T-cell (primary cell): Measurements from ENCODE around the gene FBXL4. TPM values are rescaled to one million over a fixed set of nuclear protein-coding genes. Genes with fewer than 3 reads are reported as not detected.

Experiments
- ATAC-seq, 4 experiments: fragments of 200-7000 bp in 3 of 4; fragments of 150-1000 bp in 1 of 4; cut with Tn5 transposase; replicated peaks in 1 of 4; 1 replicate in 3 of 4; 2 replicates in 1 of 4; pipeline ENCODE4 v1.10.0; 2021; ENCODE audit warnings: moderate library complexity in 3 of 4, mild to moderate bottlenecking in 2 of 4, moderate number of reproducible peaks in 1 of 4
- CTCF ChIA-PET, 2 donors: fragments of 300-600 bp; sonication (Branson Sonifier 250); formaldehyde crosslinking; loops; one replicate each; lab custom pipeline; 2022; ENCODE audit warnings: antibody characterized with exemption in 2 of 2; lab: Charles Lee
- POLR2A ChIA-PET, 2 donors: fragments of 300-600 bp; sonication (Branson Sonifier 250); formaldehyde crosslinking; loops; one replicate each; lab custom pipeline; 2022; ENCODE audit warnings: antibody characterized with exemption in 2 of 2; lab: Charles Lee
- DNase-seq, 35 experiments: peaks; one replicate each; pipeline versions ENCODE4 v3.0.0 to v3.0.0-alpha.2; 2013 to 2023
- H3K27ac ChIP-seq: one replicate; pipeline ENCODE4 v1.5.1; 2013; ENCODE audit warnings: low read length
- H3K27me3 ChIP-seq, 2 experiments: replicated peaks in 1 of 2; 1 replicate in 1 of 2; 2 replicates in 1 of 2; pipeline versions ENCODE4 v1.6.1 to v1.7.0; 2013; ENCODE audit warnings: low read length in 1 of 2, mixed read lengths in 1 of 2; ENCODE audit not compliant: control insufficient read depth in 2 of 2, insufficient read depth in 2 of 2; ENCODE audit errors: extremely low read depth in 1 of 2
- H3K36me3 ChIP-seq, 2 donors: 1 replicate in 1 of 2; 2 replicates in 1 of 2; pipeline versions ENCODE4 v1.6.1 to v1.7.0; 2013; ENCODE audit warnings: low read length in 1 of 2; ENCODE audit not compliant: control insufficient read depth in 2 of 2, insufficient read depth in 1 of 2; ENCODE audit errors: extremely low read depth in 1 of 2
- H3K4me1 ChIP-seq, 2 experiments: 1 replicate in 1 of 2; 2 replicates in 1 of 2; pipeline versions ENCODE4 v1.6.1 to v1.7.0; 2013; ENCODE audit warnings: low read length in 2 of 2, mixed read lengths in 1 of 2; ENCODE audit not compliant: insufficient read depth in 2 of 2, control insufficient read depth in 1 of 2; ENCODE audit errors: extremely low read depth in 1 of 2
- H3K4me3 ChIP-seq, 2 donors: 1 replicate in 1 of 2; 2 replicates in 1 of 2; pipeline versions ENCODE4 v1.5.1 to v1.7.0; 2013; ENCODE audit warnings: mild to moderate bottlenecking in 2 of 2, low read length in 1 of 2, moderate library complexity in 1 of 2; ENCODE audit not compliant: control insufficient read depth in 1 of 2; ENCODE audit errors: extremely low read depth in 1 of 2
- H3K9me3 ChIP-seq: 2 replicates; pipeline ENCODE4 v1.7.0; 2013
- H3K27ac Mint-ChIP-seq, 2 donors: one replicate each; pipeline ENCODE4 v1.8.0; 2020 to 2021; ENCODE audit warnings: mild to moderate bottlenecking in 2 of 2, mixed read lengths in 2 of 2
- H3K27me3 Mint-ChIP-seq, 2 donors: one replicate each; pipeline ENCODE4 v1.8.0; 2021 to 2022; ENCODE audit warnings: mixed read lengths in 2 of 2
- H3K36me3 Mint-ChIP-seq: one replicate; pipeline ENCODE4 v1.8.0; 2021; ENCODE audit warnings: mixed read lengths
- H3K4me1 Mint-ChIP-seq, 3 donors: one replicate each; pipeline ENCODE4 v1.8.0; 2020 to 2022; ENCODE audit warnings: mixed read lengths in 3 of 3, mild to moderate bottlenecking in 1 of 3
- H3K4me3 Mint-ChIP-seq, 3 donors: one replicate each; pipeline ENCODE4 v1.8.0; 2020 to 2022; ENCODE audit warnings: mild to moderate bottlenecking in 3 of 3, mixed read lengths in 3 of 3, moderate library complexity in 3 of 3
- H3K9me3 Mint-ChIP-seq, 3 donors: one replicate each; pipeline ENCODE4 v1.8.0; 2020 to 2022; ENCODE audit warnings: mixed read lengths in 3 of 3
- WGBS: methylation state at CpG from one replicate; pipeline ENCODE4 v1.1.5; 2013; ENCODE audit warnings: missing lambda C conversion rate; ENCODE audit not compliant: insufficient coverage; 5-methylcytosine and 5-hydroxymethylcytosine counted together
- total RNA-seq, 35 experiments: library from RNA in 6 of 35; stranded (reverse) in 6 of 35; fragments of 120-200 nt in 1 of 35; gene quantifications; one replicate each; pipeline versions ENCODE4 v1.2.1 to v1.2.4 and lab custom pipeline; 2013 to 2026

FBXL4 gene
- total RNA-seq, 5 donors from 2014 or later (not counting 1 experiment from before 2014, with no cell fraction given), result 13.4 to 19.5 (median 15.9) TPM

DNA sequence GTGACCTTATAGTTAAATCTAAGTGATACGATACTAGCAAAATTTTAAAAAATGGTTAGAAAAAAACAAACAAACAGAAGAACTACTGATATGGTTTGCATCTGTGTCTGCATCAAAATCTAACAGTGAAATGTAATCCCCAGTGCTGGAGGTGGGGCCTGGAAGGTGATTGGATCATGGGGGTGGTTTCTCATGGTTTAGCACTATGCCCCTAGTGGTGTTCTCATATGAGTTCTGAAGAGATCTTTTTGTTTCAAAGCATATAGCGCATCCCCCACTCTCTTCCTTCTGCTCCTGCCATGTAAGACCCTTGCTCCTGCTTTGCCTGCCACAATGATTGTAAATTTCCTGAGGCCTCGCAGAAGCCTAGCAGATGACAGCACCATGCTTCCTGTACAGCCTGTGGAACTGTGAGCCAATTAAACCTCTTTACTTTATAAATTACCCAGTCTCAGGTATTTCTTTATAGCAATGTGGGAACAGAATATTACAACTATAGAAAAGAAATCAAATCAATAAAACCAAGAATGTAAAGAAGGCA lies 5.4 kb downstream of the FBXL4 start:
- POLR2A ChIA-PET, result no interaction called here
- no peak for ATAC-seq
- Histone ChIP-seq H3K36me3 (no peaks in the 10 kb centered on the region), H3K9me3 (peaks cover 4% of the 10 kb centered on the region), H3K4me3 (no peak overlapping the region), H3K4me1 (peaks cover 6 to 7% of the 10 kb centered on the region in 2 experiments), H3K27ac (no peak overlapping the region), H3K27me3 (no peaks in the 10 kb centered on the region)
- Mint-ChIP-seq H3K27ac (no peak overlapping the region), H3K36me3 (peaks cover 52% of the 10 kb centered on the region), H3K4me1 (peaks cover 55 to 66% (median 64%) of the 10 kb centered on the region in 3 donors), H3K27me3 (no peaks in the 10 kb centered on the region), H3K9me3 (peaks cover 3 to 33% (median 22%) of the 10 kb centered on the region in 3 donors), H3K4me3 (no peak overlapping the region)
- no peak for DNase-seq
- CTCF ChIA-PET, result no interaction called here
- WGBS, result 100% methylated on average over 1 of the region's 3 CpGs

DNA sequence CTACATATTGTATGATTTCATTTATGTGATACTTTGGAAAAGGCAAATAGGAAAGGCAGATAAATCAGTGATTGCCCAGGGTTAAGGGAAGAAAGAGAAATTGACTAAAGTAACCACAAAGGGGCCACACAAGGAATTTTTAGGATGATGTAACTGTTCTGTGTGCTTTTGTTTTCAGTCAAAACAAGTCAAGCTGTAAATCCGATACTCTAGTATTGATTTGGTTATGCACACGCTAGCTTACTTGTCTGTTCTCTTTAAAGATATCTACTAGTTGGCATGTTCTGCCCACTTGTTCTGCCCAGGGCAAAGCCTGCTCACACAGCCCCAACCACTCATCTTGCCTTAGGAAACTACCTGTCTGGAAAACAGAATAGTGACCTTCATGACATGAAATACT lies 6.4 kb downstream of the FBXL4 start:
- Mint-ChIP-seq H3K9me3 (peaks cover 3 to 33% (median 22%) of the 10 kb centered on the region in 3 donors), H3K4me1 (peaks cover 46 to 64% (median 59%) of the 10 kb centered on the region in 3 donors)
- CTCF ChIA-PET, result no interaction called here

DNA sequence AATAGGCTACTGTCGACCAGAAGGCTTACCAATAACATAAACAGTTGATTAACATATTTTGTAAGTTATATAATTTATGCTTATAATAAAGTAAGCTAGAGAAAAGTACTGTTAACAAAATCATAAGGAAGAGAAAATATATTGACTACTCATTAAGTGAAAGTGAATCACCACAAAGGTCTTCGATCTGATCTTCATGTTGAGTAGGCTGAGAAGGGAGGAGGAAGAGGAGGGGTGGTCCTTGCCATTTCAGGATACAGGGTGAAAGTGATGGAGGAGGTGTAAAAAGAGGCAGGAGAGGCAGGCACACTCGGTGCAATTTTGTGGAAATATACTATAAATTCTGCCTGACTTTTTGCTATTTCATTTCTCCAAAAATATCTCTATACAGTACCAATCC lies 10.4 kb downstream of the FBXL4 start:
- peaks cover 68% of the 10 kb centered on the region for H3K36me3 Mint-ChIP-seq
- ATAC-seq, result no peak
- POLR2A ChIA-PET, result interaction anchor here (0.7 kb wide), 2 partner anchors 774 to 1497 kb away, joined by 3 to 4 read pairs; no protein-coding TSS in a partner anchor

More for the DNA sequence above, 6.4 kb downstream of the FBXL4 start:
- peaks cover 0 to 3% of the 10 kb centered on the region in 2 experiments for H3K4me1 ChIP-seq
- 80% methylated on average over 1 of the region's 2 CpGs for WGBS
- Mint-ChIP-seq H3K27ac (no peak overlapping the region), H3K36me3 (peaks cover 54% of the 10 kb centered on the region), H3K27me3 (no peaks in the 10 kb centered on the region), H3K4me3 (no peak overlapping the region)
- H3K9me3 ChIP-seq, result peaks cover 4% of the 10 kb centered on the region
- H3K27ac ChIP-seq, result no peak overlapping the region
- no peaks in the 10 kb centered on the region for H3K36me3 ChIP-seq
- DNase-seq, result no peak
- no peak for ATAC-seq
- H3K27me3 ChIP-seq, result no peaks in the 10 kb centered on the region
- POLR2A ChIA-PET, result interaction anchor here in 1 of 2 donors (0.6 kb wide), 1 partner anchor 247 kb away, joined by 3 read pairs; no protein-coding TSS in a partner anchor
- no peak overlapping the region for H3K4me3 ChIP-seq

DNA sequence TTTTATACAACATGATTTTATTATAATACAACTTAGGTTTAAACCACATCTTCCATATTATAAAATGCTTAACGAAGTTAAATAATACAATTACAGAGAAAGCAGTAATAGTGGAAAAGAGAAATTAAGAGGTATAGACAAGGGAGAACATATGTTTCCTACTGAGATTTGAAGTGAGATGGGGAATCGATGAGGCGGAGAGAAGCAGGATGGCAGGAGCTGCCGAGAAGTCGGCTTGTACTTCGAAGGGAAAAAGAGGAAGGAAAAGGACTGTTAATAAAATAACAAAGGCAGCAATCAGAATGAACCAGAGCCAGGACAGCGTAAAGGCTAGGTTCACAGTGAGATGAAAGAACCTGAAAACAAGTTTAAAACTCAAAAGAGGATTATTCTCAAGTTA lies 15.4 kb downstream of the FBXL4 start:
- CTCF ChIA-PET, result interaction anchor here in 1 of 2 donors (0.6 kb wide), 1 partner anchor 1680 kb away, joined by 3 read pairs; no protein-coding TSS in a partner anchor
- H3K4me1 Mint-ChIP-seq, result peaks cover 60 to 66% (median 65%) of the 10 kb centered on the region in 3 donors
- peak overlapping the region in 1 of 3 donors; percentile 15 for H3K4me3 Mint-ChIP-seq

More for the DNA sequence above, 10.4 kb downstream of the FBXL4 start:
- Histone ChIP-seq H3K9me3 (peaks cover 4% of the 10 kb centered on the region), H3K27ac (no peak overlapping the region), H3K4me1 (peaks cover 0 to 2% of the 10 kb centered on the region in 2 experiments), H3K36me3 (peaks cover 0 to 5% of the 10 kb centered on the region in 2 donors), H3K27me3 (no peaks in the 10 kb centered on the region), H3K4me3 (no peak overlapping the region)
- Mint-ChIP-seq H3K4me3 (no peak overlapping the region), H3K27ac (no peak overlapping the region), H3K4me1 (peaks cover 49 to 63% (median 63%) of the 10 kb centered on the region in 3 donors), H3K9me3 (peaks cover 3 to 27% (median 17%) of the 10 kb centered on the region in 3 donors), H3K27me3 (no peaks in the 10 kb centered on the region)
- CTCF ChIA-PET, result interaction anchor here in 1 of 2 donors (0.6 kb wide), 1 partner anchor 14 kb away, joined by 3 read pairs; no protein-coding TSS in a partner anchor
- WGBS, result 50% methylated on average over 1 of the region's 3 CpGs
- no peak for DNase-seq

DNA sequence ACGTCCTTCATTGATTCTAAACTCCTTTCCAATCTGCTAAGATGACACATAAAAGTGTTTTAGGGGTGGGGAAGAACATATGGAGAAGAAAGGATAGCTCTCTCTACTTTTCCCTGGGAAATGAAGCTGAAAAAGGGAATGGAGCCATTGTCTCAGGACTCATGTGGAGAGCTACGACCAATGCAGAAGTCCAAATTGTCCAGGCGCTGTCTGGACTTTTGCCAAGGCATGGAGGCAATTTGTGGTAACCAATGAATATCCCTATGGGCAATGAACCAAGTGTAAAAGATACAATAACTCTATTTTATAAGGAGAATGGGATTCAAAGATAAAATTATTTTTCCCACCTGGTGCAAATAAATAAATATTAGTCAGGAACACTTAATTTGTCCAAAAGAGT lies 16.1 kb downstream of the FBXL4 start:
- no peaks in the 10 kb centered on the region for H3K9me3 Mint-ChIP-seq
- no peaks in the 10 kb centered on the region for H3K27me3 Mint-ChIP-seq
- H3K4me1 ChIP-seq, result peaks cover 0 to 2% of the 10 kb centered on the region in 2 experiments
- H3K4me3 ChIP-seq, result no peak overlapping the region
- H3K4me3 Mint-ChIP-seq, result no peak overlapping the region
- peaks cover 0 to 7% of the 10 kb centered on the region in 2 donors for H3K36me3 ChIP-seq
- peaks cover 60 to 62% (median 61%) of the 10 kb centered on the region in 3 donors for H3K4me1 Mint-ChIP-seq
- no peak overlapping the region for H3K27ac ChIP-seq
- H3K9me3 ChIP-seq, result no peaks in the 10 kb centered on the region
- whole genome bisulfite sequencing, result no CpG with 5 or more reads among the region's 3 CpGs
- H3K36me3 Mint-ChIP-seq, result peaks cover 56% of the 10 kb centered on the region
- CTCF ChIA-PET, result interaction anchor here in 1 of 2 donors (0.6 kb wide), 1 partner anchor 1681 kb away, joined by 3 read pairs; no protein-coding TSS in a partner anchor
- POLR2A ChIA-PET, result no interaction called here
- H3K27me3 ChIP-seq, result no peaks in the 10 kb centered on the region
- no peak overlapping the region for H3K27ac Mint-ChIP-seq
- DNase-seq, result no peak
- no peak for ATAC-seq

More for the DNA sequence above, 15.4 kb downstream of the FBXL4 start:
- no peaks in the 10 kb centered on the region for H3K27me3 Mint-ChIP-seq
- H3K36me3 Mint-ChIP-seq, result peaks cover 54% of the 10 kb centered on the region
- H3K9me3 Mint-ChIP-seq, result no peaks in the 10 kb centered on the region
- POLR2A ChIA-PET, result no interaction called here
- Histone ChIP-seq H3K36me3 (peaks cover 0 to 5% of the 10 kb centered on the region in 2 donors), H3K4me1 (peaks cover 0 to 2% of the 10 kb centered on the region in 2 experiments), H3K9me3 (no peaks in the 10 kb centered on the region), H3K27me3 (no peaks in the 10 kb centered on the region), H3K27ac (no peak overlapping the region), H3K4me3 (no peak overlapping the region)
- no peak for DNase-seq
- no peak for ATAC-seq
- no peak overlapping the region for H3K27ac Mint-ChIP-seq
- 97% methylated on average over 5 of the region's 7 CpGs for WGBS

DNA sequence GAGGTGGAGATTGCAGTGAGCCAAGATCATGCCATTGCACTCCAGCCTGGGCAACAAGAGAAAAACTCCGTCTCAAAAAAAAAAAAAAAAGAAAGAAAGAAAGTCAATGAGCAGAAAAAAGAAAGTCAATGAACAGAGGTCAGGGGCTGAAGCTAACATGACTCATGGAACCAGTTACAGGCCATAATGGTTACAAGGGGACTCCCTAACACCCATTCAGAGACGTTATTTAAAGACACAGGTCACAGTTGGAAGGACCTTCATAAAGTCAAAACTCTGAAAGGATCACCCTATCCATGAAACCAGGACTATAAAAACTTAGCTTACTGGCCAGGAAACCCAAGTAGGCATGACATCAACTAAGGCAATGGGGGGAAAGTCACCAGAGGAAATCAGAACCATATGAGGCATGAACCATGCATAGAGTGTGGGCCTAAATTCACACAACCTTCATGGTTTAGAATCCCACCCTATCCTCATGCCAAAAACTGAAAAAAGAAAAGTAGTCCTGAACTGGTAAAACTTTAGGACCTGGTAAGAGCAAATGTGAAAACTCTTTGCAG lies 18.2 kb downstream of the FBXL4 start:
- H3K9me3 ChIP-seq, result no peaks in the 10 kb centered on the region
- ChIA-PET CTCF (no interaction called here), POLR2A (no interaction called here)
- ATAC-seq (no peak), DNase-seq (no peak)
- peaks cover 0 to 2% of the 10 kb centered on the region in 2 experiments for H3K4me1 ChIP-seq
- no peaks in the 10 kb centered on the region for H3K27me3 Mint-ChIP-seq
- peaks cover 59% of the 10 kb centered on the region for H3K36me3 Mint-ChIP-seq
- H3K4me3 ChIP-seq, result no peak overlapping the region
- H3K9me3 Mint-ChIP-seq, result no peaks in the 10 kb centered on the region
- peaks cover 0 to 20% of the 10 kb centered on the region in 2 donors for H3K36me3 ChIP-seq
- H3K27ac Mint-ChIP-seq, result no peak overlapping the region
- peaks cover 48 to 51% (median 49%) of the 10 kb centered on the region in 3 donors for H3K4me1 Mint-ChIP-seq
- no peak overlapping the region for H3K4me3 Mint-ChIP-seq
- no peak overlapping the region for H3K27ac ChIP-seq
- no peaks in the 10 kb centered on the region for H3K27me3 ChIP-seq
- no CpG with 5 or more reads among the region's 2 CpGs for WGBS
